Measurements from ENCODE around the gene EFL1. TPM values are rescaled to one million over a fixed set of nuclear protein-coding genes. Genes with fewer than 3 reads are reported as not detected.

Gene EFL1
- total RNA-seq, 2 experiments from 2014 or later = 23.7 to 25.6 TPM

- no peaks in the 10 kb centered on the region for H3K27me3 Mint-ChIP-seq
- ChIA-PET POLR2A (no interaction called here), CTCF (interaction anchor here (1.6 to 2.6 kb wide), 2 partner anchors 9 to 28 kb away, joined by 4 to 10 read pairs; no protein-coding TSS in a partner anchor)
- ATAC-seq = no peak
- no peak for DNase-seq
- no peak overlapping the region for H3K27ac Mint-ChIP-seq
- H3K36me3 Mint-ChIP-seq (ENCODE audit: low read depth) = peaks cover 16% of the 10 kb centered on the region
- intact Hi-C loops (cut with micrococcal nuclease) = no loop called here
- peaks cover 7% of the 10 kb centered on the region for H3K4me1 Mint-ChIP-seq (ENCODE audit: low read depth)
- H3K9me3 Mint-ChIP-seq = no peaks in the 10 kb centered on the region
- no peak for TF ChIP-seq CTCF (IDR thresholded peaks at IDR 0.05)
- H3K4me3 Mint-ChIP-seq = no peak overlapping the region
Observed at GRCh38 chr15:82136120-82136519, 126.4 kb downstream of the EFL1 start.

- POLR2A ChIA-PET = no interaction called here
- Mint-ChIP-seq H3K9me3 (no peaks in the 10 kb centered on the region), H3K4me1 (ENCODE audit: low read depth) (peaks cover 5% of the 10 kb centered on the region), H3K27me3 (no peaks in the 10 kb centered on the region), H3K36me3 (ENCODE audit: low read depth) (peaks cover 18% of the 10 kb centered on the region), H3K27ac (no peak overlapping the region), H3K4me3 (no peak overlapping the region)
- DNase-seq = no peak
- CTCF ChIA-PET = interaction anchor here (1.6 to 2.6 kb wide), 2 partner anchors 9 to 27 kb away, joined by 4 to 10 read pairs; no protein-coding TSS in a partner anchor
- intact Hi-C loops (cut with micrococcal nuclease) = no loop called here
- no peak for TF ChIP-seq CTCF (IDR thresholded peaks at IDR 0.05)
- no peak for ATAC-seq
Observed at GRCh38 chr15:82135638-82136037, 126.9 kb downstream of the EFL1 start.

- intact Hi-C loops (cut with micrococcal nuclease) = no loop called here
- TF ChIP-seq CTCF (IDR thresholded peaks at IDR 0.05) = no peak
- ChIA-PET POLR2A (no interaction called here), CTCF (interaction anchor here (1.2 to 2.6 kb wide), 2 partner anchors 10 to 26 kb away, joined by 3 to 10 read pairs; no protein-coding TSS in a partner anchor)
- Mint-ChIP-seq H3K4me3 (no peak overlapping the region), H3K36me3 (ENCODE audit: low read depth) (peaks cover 21% of the 10 kb centered on the region), H3K27me3 (no peaks in the 10 kb centered on the region), H3K4me1 (ENCODE audit: low read depth) (no peaks in the 10 kb centered on the region), H3K9me3 (no peaks in the 10 kb centered on the region), H3K27ac (no peak overlapping the region)
- DNase-seq = no peak
- no peak for ATAC-seq
Observed at GRCh38 chr15:82134461-82134860, 128.1 kb downstream of the EFL1 start.

GRCh38 chr15:82133251-82133650 lies 129.3 kb downstream of the EFL1 start:
- intact Hi-C loops (cut with micrococcal nuclease) = no loop called here
- peaks cover 24% of the 10 kb centered on the region for H3K36me3 Mint-ChIP-seq (ENCODE audit: low read depth)

GRCh38 chr15:82132742-82133141 lies 129.8 kb downstream of the EFL1 start:
- Mint-ChIP-seq H3K36me3 (ENCODE audit: low read depth) (peaks cover 22% of the 10 kb centered on the region), H3K4me3 (no peak overlapping the region), H3K27ac (no peak overlapping the region), H3K27me3 (no peaks in the 10 kb centered on the region), H3K4me1 (ENCODE audit: low read depth) (peaks cover 7% of the 10 kb centered on the region), H3K9me3 (no peaks in the 10 kb centered on the region)
- ATAC-seq (no peak), DNase-seq (no peak)
- TF ChIP-seq CTCF (IDR thresholded peaks at IDR 0.05) = no peak
- intact Hi-C loops (cut with micrococcal nuclease) = no loop called here
- ChIA-PET POLR2A (no interaction called here), CTCF (no interaction called here)

More at GRCh38 chr15:82133251-82133650, 129.3 kb downstream of the EFL1 start:
- H3K27ac Mint-ChIP-seq = no peak overlapping the region
- no peak for DNase-seq
- ChIA-PET POLR2A (no interaction called here), CTCF (no interaction called here)
- H3K27me3 Mint-ChIP-seq = no peaks in the 10 kb centered on the region
- TF ChIP-seq CTCF (IDR thresholded peaks at IDR 0.05) = no peak
- H3K4me3 Mint-ChIP-seq = no peak overlapping the region
- H3K4me1 Mint-ChIP-seq (ENCODE audit: low read depth) = peaks cover 7% of the 10 kb centered on the region
- no peak for ATAC-seq
- H3K9me3 Mint-ChIP-seq = no peaks in the 10 kb centered on the region
